HT1080 (cell line): Measurements from ENCODE around the gene EVI2A. TPM values are rescaled to one million over a fixed set of nuclear protein-coding genes. Genes with fewer than 3 reads are reported as not detected.
A peak's percentile ranks its signal among the peaks of the same experiment; 100 is the strongest.
"Not testable (repeated sequence)": the region's sequence is repeated elsewhere in the genome, so short reads cannot be mapped to it uniquely, and the experiment has no call there.

Source experiments
- DNase-seq: peaks from one replicate; pipeline ENCODE4 v3.0.0-alpha.2; 2015; ENCODE audit warnings: low read depth
- total RNA-seq: library from RNA; depleted of rRNA; stranded (reverse); fragments of >200 nt; shearing (Covaris generic); gene quantifications from 2 replicates; pipeline ENCODE4 v1.2.3, GENCODE V29; 2014

EVI2A gene
- total RNA-seq, 1 experiment from 2014 or later = 14.6 TPM

DNA sequence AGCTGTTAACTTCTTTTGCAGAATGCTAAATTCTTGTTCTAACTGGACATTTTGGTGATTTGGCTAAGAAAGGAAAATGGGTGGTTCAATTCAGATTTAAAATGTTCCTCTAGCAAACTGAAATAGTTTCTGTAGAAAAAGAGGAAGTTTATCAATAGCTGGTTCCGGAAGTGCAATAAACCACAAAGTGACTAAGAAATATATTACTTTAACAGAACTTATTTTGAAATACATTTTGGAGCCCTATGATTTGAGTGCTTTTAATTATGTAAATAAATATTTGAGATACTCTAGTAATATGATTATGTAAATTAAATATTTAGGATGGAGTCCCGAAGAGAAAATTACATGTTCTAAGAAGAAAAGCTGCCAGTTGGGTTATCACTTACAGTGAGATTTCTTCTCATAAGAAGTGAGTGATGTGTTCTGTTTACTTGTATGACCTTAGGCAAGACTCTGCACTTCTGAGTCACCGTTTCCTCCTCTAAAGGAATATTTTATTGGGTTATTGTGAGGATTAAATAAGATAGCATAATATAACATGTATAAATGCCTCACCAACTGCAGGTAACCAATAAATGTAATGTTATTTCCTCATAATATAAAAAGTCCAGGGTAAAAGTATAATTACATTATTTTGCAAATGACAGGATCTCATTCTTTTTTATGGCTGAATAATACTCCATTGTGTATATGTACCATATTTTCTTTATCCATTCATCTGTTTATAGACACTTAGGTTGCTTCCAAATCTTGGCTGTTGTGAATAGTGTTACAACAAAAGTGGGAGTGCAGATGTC is 7.2 kb downstream of the EVI2A start, which contains the start of gene EVI2B:
Gene EVI2B, minus strand, starts transcription at position 73 of the 800 bp plus-strand sequence. CDS start 8,445 bp downstream, outside the sequence.
- DNase-seq = peak; percentile 78

DNA sequence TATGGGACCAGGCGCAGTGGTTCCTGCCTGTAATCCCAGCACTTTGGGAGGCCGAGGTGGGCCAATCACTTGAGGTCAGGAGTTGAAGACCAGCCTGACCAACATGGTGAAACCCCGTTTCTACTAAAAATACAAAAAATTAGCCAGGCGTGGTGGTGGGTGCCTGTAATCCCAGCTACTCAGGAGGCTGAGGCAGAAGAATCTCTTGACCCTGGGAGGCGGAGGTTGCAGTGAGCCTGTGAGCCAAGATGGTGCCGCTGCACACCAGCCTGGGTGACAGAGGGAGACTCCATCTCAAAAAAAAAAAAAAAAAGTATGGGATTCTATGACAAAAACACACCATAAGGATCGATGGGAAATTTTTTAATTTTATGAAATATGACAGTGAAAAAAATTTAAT is 9.2 kb downstream of the EVI2A start:
- DNase-seq = not testable (repeated sequence)

DNA sequence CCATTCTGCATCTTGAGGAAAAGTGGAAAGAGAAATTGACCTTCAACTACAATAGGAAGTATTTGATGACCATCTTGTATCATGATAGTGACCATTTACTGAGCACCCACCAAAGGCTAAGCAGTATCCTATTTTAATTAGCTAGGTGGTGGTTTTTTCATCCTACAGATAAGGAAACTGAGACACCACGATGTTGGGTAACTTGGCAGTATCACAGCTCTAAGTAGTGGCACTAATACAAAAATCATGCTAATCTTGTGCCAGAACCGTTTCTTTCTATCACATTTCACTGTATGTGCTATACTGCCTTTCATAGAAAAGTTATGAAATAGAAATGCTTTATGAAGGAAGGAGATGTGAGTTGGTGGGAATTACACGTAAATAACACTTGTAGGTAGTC is 9.9 kb downstream of the EVI2A start:
- no peak for DNase-seq

DNA sequence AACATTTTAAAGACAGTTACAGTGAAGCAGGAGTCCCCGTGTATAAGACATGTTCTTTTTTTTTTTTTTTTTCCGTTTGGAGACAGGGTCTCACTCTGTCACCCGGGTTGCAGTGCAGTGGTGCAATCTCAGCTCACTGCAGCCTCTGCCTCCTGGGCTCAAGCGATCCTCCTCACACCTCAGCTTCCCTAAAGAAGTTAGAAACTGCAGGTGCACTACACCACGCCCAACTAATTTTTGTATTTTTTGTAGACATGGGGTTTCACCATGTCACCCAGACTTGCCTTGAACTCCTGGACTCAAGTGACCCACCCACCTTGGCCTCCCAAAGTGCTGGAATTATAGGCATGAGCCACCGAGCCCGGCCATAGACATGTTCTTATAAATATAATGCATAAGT is 10.5 kb downstream of the EVI2A start:
- no peak for DNase-seq

DNA sequence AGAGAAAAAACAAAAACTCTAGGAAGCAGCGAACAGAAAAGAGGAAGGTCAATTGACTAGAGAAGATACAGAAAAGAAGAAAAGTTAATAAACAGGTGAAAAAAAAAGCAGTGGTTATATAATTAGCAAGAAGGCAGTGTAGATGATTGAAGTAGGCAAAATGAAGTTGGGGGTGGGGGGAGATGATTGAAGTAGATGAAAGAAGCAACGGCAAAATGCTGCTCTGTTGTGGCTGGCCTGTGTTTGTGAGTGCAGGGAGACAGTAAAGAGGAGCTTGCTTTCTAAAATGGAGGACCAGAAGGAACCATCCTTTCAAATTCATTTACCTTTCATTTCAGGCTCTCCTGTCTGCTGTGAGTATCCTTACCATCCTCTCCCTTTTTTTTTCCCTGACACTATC is 11.2 kb downstream of the EVI2A start:
- DNase-seq = no peak

DNA sequence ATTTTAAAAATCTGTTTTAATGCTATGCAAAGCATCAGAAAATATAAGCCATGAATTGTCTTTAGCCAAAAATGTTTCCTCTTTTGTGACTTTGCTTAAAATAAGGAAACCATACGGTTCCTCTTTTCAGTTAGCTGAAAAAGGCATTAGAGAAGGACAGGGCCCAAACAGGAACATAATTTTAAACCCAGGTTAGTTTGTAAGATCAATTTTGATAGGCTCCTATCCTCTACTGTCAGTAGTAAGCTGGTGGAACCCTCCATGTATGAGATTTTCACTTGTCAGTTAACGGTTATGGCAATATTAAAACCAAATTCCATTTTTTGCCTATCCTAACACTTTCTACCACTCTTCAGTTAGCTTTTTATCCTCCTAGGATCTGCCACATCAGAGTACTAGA is 11.9 kb downstream of the EVI2A start:
- DNase-seq = no peak

DNA sequence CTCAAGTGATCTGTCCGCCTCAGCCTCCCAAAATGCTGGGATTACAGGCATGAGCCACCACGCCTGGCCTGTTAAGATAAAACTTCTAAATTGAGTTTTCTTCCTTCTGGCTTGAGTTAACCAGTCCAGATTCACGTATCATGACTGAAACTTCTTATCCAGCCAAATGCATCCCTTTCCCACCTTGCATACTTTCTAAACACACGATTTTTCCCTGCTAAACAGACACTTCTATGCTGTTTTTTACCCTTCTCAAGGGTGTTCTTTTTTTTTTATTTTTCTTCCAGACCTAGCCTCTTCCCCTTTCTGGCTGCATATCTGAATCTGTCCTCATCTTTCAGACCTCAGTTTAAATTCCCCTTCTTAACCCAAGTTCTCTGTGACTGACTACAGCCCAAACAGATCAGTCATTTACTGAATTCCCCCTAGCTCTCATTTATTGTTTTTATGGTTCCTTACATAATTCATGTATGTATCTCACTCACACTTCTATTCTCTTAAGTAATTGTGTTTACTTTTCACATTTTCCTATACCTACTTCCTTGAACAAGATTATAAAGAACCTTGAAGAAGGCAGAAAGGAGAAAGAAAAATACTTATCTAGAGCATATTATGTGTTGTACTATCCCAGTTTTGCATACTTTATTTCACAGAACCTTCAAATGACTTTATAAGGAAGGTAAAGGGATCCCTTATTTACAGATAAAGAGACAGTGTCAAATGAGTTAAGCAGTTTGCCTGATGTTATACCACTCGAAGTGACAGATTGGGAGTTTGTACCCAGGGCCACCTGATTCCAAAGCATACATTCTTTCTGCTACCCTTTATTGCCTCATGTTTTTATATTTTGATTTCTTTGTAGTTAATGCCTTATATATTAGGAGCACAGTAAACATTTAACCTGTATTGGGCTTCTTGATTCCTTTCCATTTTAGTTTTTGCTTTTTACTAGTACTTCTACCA is 12.8 kb downstream of the EVI2A start:
- DNase-seq = no peak

DNA sequence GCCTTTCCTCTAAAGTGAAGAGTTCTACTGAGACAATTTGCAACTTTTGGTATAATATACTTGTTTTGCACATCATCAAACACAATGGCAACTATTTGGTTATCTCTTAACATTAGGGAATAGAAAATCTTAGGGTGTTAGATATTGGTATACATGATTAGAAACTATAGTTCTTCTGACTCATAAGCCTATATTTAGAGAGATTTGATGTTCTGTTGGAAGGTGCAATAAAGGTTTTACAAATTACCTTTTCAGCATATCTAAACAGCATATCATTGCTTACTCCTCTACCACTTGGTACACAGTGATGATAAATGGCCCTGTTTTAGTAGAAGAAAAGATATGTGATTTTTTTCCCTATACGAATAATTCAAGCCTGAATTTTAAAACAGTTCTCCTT is 13.8 kb downstream of the EVI2A start:
- no peak for DNase-seq

DNA sequence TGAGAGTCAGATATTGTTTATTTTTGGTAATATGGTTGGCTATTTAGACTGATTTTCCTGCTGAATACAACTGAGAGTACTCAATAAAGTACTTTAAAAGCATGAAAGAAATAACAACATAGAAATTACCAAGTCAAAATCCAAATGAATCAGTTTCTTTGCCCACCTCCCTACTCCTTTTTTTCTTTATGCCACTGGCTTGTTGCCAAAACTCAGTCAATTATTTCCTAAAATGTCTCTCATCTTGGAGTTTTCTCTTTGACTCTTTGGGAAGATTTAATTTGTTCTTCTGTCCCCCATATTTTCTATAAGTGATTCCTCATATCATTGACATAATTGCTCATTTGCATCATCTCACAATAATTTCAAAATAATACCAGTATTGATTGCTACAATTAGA is 21.8 kb downstream of the EVI2A start:
- no peak for DNase-seq

DNA sequence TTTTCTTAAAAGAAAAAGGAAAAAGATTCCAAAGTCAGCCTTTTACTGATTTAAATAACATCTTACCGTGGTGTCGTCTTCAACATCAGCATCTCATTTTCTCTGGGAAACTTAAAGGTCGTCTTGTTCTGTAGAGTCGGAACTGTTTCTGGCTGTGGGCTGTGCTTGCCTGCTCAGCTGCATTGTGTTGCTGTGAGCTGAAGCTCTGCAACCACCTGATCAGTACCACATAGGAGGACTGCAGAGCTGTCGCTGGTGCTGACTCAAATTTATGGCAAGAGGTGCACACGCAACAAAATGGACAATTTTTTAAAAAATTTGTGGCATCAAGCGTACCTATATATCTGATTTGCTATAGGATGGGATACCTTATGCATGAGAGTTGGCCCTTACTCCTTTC is 24.3 kb downstream of the EVI2A start, which contains the start of gene OMG:
Gene OMG, minus strand, starts transcription at position 150 of the 400 bp plus-strand sequence. CDS start 908 bp downstream, outside the sequence.
- no peak for DNase-seq

DNA sequence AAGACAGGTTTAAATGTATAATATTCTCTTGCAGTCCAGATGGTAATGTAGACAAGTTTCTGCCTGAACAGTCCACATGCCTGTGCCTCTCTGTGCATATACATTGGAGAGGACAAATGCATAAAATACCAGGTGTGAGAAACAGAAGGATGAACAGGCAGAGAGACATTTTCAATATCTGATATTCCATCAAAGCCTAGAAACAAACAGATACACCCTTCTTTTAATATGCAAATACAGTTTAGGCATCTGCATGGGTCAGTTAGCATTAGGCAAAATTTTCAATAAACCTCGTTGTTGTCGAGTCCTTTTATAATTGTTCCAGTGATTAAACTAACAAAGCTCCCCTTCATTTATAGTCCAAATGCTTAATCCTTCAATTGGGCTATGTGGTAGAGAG is 25.3 kb downstream of the EVI2A start:
- no peak for DNase-seq

DNA sequence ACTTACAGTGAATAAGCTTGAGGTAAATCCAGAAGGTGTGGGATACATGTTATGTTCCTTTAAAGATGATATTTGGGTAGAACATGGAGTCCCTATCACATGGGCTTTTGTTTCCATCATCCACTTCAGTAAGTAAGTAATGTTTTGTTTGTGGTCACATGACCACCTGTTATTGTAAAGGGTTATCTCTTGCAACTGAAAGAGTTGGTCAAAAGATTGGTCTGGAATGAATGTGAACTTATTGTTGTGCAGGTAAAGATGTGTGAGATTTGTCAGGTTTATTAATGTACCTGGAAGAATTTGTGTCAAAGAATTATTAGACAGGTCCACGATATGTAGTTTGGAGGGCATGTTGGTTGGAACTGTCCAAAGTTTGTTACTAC is 25.9 kb downstream of the EVI2A start:
- DNase-seq = no peak

DNA sequence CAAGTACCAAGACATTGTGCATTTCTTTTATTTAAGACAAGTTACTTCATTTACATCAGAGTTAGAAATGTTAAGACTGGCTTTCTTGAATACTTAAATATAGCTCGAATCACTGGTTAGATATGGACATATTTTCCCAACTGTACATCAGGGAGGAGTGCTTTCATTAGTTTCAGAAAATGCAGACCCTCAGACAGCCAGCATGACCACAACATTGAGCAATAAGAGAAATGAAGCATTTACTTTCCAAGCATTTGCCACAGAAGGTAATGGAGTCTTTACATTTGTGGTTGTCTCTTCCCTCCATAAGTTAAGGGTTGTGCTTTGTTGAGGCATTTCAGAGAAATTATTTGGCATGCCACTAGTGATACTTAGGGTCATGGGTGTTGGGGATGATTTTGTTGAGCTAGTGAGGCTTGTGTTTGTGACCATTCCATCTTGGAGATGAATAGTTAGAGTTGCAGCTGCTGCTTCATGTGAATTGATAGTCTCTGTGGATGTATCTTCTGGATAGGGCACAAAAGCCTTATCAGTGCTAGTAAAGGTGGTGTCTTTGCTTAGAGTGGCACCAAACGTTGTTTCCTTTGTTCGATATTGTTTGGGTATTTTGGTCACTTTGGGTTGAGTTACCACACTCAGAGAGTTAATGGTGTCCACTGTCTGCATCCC is 26.5 kb downstream of the EVI2A start:
- no peak for DNase-seq

DNA sequence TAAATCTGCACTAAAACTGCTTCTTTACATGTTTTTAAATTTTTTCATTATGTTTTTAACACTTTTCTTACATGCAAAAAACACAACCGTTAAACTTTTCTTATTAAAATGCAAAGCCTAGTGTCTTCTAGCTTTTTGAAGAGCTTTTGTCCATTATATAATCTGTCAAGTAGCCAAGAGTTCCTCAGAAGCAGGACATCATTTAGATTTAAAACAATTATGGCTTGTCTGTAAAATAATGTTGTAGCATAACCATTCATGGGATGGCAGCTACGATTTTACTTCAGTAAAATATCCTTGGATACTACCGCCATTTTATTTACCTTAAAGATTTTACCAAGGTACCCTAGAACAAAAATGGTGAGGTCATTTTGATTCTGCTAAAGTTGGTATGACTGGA is 27.2 kb downstream of the EVI2A start:
- no peak for DNase-seq

DNA sequence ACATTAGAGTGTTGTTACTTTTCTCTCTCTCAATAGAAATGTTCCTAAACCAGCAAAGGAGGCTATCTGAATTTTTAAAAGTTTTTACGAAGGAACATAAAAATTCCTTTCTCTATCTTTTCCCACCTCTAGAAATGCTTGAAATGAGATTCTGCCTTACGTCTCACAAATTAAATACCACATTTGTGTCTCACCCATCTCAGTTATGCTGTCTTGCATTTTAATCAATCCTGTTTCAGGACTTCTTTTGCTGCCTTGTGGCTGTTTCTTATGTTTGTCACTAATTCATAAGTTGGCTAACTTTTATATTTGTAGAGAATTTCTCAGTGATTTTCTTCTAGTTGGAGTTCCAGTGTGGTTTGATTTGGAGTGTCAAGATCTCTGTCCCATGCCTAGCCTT is 27.8 kb downstream of the EVI2A start:
- DNase-seq = no peak

DNA sequence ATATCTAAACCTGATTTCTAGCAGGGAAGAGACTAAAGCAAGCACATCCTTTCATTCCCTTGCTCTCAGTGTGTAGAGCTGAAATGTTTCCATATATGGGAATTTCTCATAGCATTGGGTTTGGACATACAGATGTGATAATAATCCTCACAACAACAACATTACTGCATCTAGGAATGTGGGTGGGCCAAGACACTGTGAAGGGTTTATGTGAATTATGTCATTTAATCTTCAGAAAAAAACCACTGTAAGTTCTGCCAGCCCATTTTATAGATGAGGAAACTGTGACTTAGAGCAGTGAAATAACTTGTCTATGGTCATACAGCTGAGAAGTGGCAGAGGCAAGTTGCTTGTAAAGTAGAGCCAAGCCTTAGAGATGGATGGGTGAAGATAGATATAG is 29.6 kb downstream of the EVI2A start:
- no peak for DNase-seq

DNA sequence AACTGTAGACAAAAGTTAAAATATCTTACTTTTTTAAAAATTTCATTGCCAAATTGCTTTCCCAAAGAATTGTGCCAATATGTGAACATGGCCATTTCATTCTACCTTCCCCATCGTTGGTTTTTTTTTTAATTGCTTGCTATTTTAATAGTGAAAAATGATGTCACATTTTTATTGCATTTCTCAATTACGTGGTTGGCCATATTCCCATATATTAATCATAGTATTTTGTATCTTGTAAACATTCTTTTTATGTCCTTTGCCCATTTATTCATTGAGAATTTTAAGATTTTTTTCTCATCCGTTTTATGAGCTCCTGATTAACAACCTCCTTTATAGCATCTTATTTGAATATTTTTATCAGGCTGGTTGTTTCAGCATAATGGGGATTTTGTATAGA is 31.6 kb downstream of the EVI2A start:
- no peak for DNase-seq

DNA sequence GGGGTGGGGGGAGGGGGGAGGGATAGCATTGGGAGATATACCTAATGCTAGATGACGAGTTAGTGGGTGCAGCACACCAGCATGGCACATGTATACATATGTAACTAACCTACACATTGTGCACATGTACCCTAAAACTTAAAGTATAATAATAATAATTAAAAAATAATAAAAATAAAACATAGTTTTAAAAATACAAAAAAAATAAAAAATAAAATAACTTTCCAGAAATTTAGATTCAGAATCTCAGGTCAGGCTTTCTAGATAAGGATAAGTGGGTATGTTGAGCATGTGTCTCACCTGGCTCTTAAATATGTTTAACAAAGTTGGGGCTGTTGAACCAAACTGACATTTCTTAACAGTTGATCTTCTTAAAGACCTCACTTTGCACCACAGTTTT is 33.5 kb downstream of the EVI2A start:
- not testable (repeated sequence) for DNase-seq

DNA sequence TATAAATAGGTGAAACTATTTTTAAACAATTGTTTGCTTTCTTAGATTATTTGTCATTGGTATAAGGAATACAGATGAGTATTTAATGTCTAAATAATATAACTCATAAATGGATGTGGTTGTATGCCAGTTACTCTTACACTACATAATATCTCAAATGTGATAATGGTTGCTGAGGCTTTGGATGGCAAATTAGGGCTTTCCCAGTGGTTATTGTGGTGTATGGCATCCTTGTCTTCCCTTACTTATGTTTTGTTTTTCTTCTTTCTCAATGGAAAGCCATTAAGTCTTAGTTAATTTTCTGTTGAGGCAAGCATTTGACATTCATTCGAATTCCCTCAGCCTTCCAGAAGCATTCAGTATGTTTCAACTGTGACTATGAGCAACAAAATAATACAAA is 34.8 kb downstream of the EVI2A start:
- no peak for DNase-seq

DNA sequence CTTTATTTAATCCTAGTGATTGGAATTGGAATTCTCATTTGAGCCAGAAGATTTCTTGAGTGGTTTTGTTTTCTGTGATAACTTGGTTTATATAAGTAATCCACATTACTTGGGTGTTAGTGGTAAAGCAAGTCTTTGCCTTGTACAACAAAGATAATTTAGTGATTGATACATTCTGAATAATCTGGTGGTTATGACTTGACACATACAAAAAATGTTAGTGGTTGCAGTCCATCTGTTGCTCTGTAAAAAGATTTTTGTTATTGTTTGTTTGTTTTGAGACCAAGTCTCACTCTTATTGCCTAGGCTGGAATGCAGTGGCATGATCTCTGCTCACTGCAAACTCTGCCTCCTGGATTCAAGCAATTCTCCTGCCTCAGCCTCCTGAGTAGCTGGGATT is 37.6 kb downstream of the EVI2A start:
- no peak for DNase-seq

DNA sequence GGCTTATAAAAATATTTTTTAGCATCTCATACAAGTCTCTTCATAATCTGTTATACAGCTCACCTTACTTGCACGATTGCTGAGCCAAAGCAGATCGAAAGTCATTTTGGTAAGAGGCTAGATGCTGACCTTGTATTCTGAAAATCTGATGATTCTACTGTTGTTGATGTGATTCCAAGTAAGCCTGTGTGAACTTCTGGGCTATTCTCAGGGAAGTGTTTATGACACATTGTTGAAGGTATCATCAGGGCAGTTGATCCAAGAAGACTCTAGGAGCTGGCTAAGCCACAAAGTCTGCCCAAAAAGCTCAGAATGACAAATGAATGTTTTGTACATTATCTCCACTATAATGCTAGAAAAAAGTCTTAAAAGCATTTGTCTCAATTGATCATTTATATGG is 40.4 kb downstream of the EVI2A start:
- DNase-seq = no peak

DNA sequence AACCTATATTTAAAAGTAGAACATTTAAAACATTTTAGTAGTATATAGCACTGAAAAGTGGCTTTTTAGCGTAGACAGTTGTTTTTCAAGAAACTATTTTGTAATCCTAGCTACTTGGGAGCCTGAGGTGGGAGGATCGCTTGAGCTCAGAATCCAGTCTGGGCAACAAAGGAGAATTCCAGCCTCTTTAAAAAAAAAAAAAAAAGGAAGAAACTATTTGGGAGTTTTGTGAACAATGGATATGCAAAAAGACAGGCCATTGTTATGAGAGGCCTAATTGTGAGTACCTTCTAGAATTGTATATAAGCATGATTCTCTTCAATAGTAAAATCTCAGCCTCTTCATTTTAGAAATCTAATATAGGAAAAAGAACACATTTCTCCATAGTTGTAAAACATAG is 42.0 kb downstream of the EVI2A start:
- DNase-seq = no peak
